GM21515 (cell line): Measurements from ENCODE around the gene CSN2.
"Not testable (repeated sequence)": the region's sequence is repeated elsewhere in the genome, so short reads cannot be mapped to it uniquely, and the experiment has no call there.

Source experiments
- ATAC-seq: cut with Tn5 transposase; IDR thresholded peaks from one replicate; pipeline ENCODE4 v1.9.1; 2021; ENCODE audit not compliant: unreplicated experiment

CSN2 gene, protein sequence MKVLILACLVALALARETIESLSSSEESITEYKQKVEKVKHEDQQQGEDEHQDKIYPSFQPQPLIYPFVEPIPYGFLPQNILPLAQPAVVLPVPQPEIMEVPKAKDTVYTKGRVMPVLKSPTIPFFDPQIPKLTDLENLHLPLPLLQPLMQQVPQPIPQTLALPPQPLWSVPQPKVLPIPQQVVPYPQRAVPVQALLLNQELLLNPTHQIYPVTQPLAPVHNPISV

DNA sequence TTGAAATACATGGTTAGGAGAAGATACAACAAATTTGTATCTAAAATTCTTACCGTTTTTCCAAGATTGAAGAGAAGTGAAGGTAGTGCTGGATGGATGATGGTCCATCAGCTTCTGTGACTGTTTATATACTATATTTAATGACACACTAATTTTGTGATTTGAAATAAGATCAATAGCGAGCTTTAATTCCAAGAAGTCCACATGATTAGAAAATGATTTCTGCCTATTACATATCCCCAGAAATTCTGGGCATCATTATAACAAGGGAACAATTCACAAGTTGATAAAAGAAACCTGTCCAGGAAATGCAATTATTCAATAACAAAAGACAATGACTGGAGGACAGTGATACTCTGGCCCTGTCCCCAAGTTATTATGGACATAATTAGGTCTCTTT, at the start of gene CSN2:
TSS of gene CSN2 (minus strand) at position 101 of the 400 bp plus-strand sequence. CDS start 4,733 bp downstream, outside the sequence.
- no peak for ATAC-seq

DNA sequence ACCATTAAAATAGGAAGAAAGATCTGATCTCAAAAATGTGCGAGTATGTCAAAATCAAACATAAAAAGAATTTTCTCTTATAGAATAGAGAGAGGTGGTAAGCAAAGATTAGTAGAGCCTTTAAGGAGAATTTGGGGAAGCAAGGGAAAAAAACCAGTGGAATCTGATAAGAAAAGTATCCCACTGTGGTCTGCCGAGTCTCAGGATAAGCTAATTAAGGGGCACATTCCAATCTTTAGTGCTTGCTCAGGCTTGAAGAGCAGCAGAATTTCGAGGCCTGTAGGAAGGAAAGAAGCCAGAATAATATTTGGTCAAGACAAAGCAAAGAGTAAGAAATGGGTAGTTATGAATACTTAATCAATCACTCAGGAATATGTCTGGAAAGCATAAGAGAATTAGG, 43.2 kb upstream of the CSN2 start:
- ATAC-seq, result no peak

DNA sequence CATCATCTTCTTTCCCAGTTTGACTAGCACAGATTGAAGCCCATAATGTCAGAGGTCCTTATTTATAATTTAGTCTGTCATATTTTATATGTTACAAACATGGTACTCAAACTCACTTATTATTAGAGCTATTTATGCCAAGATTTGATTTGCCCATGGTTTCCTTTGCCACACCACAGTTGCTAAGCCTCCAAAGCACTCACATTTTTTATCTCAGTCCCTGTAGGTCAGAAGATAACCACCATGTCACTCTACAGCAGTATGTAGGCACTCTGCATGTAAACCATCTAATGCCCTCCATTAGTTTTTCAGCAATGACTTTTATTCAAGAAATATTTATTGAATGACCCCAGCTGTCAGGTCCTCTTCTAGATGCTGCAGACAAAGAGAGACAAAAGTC, 37.0 kb upstream of the CSN2 start:
- no peak for ATAC-seq

DNA sequence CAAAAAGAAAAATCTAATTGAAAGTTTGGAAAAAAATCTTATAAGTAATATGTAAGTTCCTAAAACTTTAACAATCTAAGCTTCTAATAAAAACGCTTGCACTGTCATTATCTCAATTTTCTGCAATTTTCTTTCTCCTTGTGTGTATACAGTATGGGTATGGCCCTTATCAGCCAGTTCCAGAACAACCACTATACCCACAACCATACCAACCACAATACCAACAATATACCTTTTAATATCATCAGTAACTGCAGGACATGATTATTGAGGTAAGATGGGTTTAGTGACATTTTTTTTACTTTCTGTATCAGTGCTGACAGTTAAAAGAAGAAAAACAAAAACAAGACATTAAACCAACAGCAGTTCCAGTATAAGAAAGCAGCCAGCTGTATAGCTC, 35.2 kb upstream of the CSN2 start:
- no peak for ATAC-seq

DNA sequence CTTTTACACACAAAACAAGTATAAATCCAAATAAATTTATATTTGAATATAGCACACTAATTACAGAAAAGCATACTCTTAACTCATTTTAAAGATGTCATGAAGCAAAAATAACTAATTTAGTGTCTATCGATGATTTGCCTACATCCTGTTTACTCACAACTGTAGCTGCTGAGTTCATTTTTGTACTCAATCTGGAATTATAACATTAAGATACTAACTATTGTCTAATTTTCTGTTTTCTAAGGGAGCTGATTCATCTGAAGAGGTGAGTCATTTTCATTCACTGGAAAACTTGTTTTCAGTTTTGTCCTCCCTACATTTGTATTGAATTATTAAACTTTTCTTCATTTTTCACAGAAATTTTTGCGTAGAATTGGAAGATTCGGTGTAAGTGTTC, 33.9 kb upstream of the CSN2 start:
- ATAC-seq, result no peak

DNA sequence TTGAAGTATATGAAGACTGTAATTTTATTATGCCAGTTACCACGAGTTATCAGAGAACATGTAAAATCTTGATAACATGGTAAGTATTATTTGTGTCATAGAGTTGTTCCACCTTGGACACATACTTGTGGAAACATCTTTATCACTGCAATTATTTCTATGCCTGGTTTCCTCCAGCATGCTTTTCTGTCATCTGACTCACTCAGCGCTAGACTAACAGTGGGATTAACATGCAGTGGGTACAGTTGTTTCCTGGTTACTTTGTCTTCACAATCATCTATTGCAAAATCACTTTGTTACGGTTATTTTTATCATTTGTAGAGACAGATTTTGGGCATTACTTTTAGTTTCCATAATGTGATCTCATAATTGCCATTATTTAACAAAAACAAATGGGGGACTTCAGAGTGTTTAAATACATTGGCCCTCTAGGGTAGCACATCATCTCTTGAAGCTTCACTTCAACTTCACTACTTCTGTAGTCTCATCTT, 30.0 kb upstream of the CSN2 start, which contains the start of gene STATH:
TSS of gene STATH (plus strand) at position 441 of the 491 bp plus-strand sequence. CDS start 2,472 bp downstream, outside the sequence.
- ATAC-seq, result no peak

DNA sequence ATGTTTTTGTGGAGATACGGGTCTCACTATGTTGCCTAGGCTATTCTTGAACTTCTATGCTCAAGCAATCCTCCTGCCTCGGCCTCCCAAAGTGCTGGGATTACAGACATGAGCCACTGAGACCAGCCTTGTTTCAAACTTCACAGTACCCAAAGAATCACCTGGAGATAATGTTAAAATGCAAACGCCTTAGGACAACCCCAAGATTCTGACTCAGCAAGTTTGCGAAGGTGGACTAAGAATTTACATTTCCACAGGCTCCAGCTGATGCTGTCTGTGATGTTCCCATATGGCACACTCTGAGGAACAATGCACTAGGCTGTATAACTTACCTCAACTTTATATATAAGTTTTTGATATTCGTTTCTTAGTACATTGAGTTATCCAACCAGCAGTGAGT, 29.3 kb upstream of the CSN2 start:
- ATAC-seq, result no peak

DNA sequence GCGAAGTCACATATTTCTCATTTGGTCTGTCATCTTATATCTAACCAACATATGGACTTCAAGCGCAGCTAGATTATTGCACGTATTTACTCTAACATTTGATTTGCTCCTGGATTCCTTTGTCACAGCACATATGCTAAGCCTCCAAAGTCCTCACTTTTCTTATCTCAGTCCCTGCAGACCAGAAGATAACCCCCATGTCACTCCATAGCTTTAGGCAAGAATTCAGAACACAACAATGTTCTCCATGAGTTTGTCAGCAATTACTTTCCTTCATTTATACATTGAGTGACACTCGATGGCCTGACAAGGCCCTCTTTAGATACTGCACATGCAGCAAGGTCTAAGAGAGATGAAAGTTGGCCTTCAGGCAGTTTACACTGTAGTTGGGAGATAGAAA, 25.5 kb upstream of the CSN2 start:
- ATAC-seq, result no peak

DNA sequence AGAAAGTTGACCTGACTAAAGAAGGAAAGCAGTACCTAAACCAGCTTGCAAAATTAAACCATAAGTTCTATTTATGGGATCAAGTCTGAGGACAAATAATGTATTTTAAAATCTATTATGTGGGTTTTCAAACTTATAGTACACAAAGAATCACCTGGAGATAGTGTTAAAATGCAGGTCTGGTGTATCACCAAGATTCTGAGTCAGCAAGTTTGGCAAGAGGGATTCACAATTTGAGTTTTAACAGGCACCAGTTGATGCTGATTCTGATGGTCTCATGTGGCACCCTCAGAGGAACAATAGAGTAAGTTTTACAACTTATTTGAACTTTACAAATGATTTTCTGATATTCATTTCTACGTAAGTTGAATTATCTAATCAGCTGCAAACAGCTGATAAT, 21.1 kb upstream of the CSN2 start:
- no peak for ATAC-seq

DNA sequence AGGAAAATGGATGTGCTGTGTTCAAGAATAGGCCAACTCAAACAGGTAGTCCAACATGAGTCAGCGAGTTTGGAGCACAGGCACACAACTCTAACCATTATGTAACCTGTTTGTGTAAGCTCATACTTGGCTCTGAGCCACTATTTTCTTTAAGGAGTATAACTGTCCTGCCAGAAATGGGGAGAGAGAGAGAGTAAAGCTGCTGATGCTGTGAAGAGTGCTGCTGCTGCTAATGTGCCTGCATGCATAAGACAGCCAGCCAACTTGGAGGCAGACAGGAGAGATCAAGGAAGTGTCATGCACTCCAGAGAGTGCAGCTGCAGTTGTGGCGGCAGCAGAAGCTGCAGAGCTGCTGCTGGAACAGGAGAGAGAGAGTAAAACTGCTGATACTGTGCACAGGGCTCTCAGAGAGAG, 18.5 kb upstream of the CSN2 start:
- ATAC-seq, result no peak

DNA sequence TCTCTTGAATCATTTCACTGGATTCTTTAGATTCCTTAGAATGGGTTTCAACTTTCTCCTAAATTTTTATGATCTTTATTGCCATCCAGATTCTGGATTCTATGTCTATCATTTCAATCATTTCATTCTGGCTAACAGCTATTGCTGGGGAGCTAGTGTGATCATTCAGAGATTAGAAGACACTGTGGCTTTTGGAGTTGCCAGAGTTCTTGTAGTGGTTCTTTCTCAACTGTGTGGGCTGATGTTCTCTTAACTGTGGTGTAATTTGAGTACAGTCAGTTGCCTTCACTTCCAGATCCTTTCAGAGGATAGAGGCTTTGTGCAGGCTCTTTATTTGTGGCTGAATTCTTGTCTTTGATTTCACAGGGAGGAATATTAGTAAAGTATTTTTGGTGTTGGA, 12.1 kb upstream of the CSN2 start:
- no peak for ATAC-seq

DNA sequence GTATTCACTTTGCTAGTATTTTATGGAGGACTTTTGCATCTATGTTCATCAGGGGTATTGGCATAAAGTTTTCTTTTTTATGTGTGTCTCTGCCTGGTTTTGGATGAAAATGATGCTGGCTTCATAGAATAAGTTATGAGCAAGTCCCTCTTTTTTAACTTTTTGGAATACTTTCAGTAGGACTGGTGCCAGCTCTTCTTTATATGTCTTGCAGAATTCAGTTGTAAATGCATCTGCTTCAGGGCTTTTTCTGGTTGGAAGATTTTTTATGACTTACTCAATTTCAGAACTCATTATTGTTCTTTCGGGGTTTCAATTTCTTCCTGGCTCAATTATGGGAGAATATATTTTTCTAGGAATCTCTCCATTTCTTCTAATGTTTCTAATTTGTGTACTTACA, 9.1 kb upstream of the CSN2 start:
- ATAC-seq, result no peak

DNA sequence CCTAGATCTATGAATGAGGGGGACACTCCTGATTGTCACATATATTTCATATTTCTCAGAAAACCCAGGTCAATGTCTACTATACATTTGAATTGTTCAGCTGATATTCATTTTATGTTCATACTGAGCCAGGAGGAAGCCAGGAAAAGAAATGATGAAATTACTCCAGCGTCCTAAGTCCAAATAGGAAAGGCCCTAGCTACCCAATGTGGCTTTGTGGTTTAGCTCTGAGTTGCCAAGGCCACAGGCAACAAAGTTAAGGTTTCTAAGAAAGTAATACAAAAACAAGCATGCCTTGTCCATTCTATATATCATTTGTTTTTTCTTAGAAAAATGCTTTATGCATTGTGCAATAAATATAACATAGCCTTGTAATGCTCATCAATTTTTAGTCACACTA, 4.5 kb upstream of the CSN2 start:
- no peak for ATAC-seq

DNA sequence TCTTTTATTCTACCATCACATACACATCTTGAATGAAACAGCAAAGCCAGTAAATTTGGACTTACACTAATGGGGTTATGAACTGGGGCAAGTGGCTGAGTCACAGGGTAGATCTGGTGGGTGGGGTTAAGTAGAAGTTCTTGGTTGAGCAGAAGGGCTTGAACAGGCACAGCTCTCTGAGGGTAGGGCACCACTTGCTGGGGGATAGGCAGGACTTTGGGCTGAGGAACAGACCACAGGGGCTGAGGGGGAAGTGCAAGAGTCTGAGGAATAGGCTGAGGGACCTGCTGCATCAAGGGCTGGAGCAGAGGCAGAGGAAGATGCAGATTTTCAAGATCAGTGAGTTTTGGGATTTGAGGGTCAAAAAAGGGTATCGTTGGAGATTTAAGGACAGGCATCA, 8.3 kb downstream of the CSN2 start:
- no peak for ATAC-seq

DNA sequence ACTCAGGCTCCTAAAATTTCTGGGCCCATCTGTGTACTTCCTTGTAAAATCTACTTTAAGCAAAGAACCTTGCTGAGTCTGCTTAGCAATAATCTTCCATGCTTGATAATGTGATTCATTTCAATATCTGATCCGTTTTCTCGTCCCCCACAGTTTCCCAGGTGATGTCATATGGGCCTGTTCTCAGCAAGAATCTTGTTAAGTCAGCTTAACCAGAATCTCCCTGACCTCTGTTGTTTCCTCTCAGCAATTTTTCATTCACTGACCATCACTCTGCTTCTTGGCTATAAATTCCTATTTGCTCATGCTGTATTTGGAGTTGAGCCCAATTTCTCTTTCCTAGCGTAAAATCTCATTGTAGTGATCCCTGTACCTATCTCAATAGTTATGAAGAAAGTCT, 13.9 kb downstream of the CSN2 start:
- ATAC-seq, result no peak

DNA sequence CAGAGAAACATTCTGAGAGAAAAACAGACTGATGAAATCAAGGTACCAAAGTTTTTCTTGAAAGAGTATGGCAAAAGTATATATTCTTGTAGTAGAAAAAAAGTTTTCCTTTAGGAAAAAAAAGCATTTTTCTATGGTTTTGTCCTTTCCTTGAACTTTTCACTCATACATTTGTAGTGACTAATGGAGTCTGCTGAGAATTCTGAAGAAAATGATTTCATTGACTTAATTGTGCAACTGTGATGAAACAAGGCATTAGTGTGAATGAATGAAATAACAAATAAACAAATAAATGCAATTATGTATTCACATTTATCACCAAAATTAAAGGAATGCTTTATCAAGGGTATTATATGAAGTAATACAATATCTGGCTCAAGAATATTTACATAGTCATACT, 29.0 kb downstream of the CSN2 start:
- no peak for ATAC-seq

DNA sequence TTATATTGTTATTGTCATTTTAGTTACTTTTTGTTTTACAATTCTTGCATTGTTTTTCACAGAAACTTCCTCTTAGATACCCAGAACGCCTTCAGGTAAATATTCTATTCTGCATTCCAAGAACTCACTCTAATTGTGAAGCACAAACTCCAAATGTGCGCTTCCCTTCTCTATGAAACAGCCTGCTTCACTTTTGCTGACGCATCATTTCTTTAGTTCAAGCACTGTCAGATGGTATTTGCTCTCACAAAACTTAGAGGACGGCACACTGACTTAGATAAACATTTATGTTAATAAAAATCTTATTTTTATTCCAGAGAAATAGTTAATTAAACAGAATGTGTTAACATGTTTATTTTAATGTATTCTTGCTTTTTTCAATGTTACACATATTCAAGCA, 31.4 kb downstream of the CSN2 start:
- no peak for ATAC-seq

DNA sequence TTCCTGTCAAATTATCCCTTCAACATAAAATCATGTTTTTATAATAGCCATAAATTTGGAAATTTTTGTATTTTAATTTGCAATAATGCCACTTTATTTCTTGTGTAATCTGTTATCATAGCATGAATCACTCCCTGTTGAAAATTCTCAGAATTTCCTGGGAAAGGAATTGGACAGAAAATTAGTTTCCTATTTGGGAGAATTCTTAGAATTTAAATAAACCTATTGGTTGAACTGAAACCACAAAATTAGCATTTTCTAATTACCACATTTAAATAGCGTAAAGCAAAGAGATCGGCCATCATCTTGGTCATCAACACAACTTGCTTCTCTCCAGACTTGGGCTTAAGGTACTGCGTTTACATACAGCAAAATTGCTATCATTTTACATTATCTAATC, 34.8 kb downstream of the CSN2 start, which contains the start of gene CSN1S1:
TSS of gene CSN1S1 (plus strand) at position 301 of the 400 bp plus-strand sequence. CDS start 1,488 bp downstream, outside the sequence.
- no peak for ATAC-seq

DNA sequence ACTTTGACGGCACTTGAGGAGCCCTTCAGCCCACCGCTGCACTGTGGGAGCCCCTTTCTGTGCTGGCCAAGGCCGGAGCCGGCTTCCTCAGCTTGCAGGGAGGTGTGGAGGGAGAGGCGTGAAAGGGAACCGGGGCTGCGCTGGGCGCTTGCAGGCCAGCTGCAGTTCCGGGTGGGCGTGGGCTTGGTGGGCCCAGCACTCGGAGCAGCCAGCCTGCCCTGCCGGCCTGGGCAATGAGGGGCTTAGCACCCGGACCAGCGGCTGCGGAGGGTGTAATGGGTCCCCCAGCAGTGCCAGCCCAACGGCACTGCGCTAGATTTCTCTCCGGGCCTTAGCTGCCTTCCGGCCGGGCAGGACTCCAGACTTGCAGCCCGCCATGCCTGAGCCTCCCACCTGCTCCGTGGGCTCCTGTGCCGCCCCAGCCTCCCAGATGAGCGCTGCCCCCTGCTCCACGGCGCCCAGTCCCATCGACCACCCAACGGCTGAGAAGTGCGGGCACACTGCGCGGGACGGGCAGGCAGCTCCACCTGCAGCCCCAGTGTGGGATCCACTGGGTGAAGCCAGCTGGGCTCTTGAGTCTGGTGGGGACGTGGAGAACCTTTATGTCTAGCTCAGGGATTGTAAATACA, 41.6 kb downstream of the CSN2 start:
- not testable (repeated sequence) for ATAC-seq

DNA sequence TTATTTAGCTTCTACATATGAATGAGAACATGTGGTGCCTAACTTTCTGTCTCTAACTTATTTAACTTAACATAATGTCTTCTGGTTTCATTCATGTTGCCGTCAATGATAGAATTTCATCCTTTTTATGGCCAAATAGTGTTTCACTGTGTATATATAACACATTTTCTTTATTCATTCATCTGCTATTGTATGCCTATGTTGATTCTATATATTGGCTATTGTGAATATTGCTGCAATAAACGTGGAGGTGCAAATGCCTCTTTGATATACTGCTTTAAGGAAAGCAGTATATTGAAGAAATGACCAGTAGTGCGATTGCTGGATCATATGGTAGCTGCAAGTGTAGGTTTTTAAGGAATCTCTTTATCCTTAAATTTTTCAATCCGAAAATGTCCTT, 44.7 kb downstream of the CSN2 start:
- no peak for ATAC-seq

DNA sequence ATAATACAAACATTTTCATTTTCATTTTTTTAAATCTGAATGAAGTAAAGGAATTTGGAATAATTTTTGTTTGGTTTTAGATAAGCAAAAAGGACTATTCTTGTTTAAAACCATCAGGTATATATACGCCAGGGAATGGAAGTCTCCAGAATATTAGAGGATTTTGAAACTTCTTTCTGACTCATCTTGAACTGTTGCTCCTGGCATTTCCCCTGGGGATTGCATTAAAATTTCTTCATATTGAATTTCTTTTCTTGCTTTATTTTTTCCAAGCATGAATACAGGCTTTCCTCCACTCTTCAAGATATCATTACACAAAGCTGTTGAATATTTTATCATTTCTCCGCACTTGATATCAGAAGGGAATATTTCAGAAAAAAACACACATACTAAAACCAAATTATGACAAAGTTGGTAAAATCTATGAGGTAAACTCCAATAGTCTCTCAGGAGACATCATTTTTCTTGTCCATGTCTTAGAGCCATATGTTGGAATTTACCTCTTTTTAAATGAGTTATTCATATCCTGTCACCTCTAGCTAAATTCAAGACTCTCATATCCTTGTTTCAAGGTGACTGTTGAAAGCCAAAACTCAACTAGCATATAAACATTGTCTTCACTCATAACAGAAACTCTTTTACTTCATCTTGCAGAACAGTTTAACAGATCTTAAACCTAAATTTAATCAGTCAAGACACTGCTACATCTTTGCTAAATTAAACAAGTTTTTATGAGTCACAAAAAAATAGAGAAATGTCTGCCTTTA, 55.3 kb downstream of the CSN2 start:
- peak; percentile 84 for ATAC-seq

DNA sequence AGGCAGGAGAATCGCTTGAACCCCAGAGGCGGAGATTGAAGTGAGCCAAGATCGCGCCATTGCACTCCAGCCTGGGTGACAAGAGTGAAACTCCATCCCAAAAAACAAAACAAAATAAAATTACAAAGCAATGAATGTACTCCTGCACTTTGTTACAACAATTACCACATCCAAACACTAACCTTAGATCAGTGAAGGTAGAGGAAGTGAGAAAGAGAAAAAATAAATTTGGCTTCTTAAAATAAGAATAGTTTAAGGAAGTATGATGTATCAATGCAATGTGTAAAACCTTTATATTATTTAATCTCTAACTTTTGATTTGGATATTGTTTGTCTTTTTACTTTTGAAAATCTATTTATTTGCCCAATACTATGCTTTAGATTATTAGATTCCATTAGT, 56.3 kb downstream of the CSN2 start:
- peak; percentile 49 for ATAC-seq
